GM04504 (cell line): ENCODE data around the gene OVCH1.
"Not testable (repeated sequence)": the region's sequence is repeated elsewhere in the genome, so short reads cannot be mapped to it uniquely, and the experiment has no call there.

ENCODE experiments used
- DNase-seq: peaks from one replicate; pipeline ENCODE4 v3.0.0-alpha.2; 2012; ENCODE audit warnings: low read depth

Gene OVCH1

DNA sequence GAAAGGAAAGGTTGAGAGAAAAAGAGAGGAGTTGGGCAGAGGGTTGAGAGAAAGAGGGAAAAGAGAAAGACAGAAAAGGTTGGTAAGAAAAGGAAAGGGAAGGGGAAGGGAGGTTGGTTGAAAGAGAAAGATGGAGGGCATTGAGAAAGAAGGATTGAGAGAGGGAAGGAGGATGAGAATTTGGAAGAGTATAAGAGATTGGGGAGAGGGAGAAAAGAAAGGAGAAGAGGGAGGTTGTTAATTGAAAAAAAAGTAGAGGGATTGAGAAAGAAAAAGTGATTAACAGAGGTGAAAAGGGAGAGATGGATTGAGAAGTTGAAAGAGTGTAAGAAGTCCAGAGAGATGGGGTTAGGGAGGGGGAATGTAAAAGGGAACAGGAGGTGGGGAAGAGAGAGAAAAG lies 95.0 kb downstream of the OVCH1 start:
- no peak for DNase-seq

DNA sequence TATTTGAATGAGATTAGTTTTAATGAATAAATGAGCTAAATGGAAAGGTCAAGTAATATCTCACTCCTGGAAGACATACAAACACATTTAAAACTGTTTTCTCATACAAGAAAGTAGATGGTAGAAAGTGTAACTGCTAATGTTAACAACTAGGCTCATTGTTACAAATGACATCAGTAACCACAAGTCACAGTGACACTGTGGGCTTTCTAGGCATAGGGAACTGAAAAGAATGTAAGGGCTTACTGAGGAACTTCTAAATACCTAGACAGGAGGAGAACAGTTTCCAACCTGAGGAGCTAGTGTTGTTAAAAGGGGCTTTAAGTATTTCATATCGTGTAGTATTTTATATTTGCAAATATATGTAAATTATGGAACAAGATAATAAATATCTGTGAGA lies 99.0 kb downstream of the OVCH1 start:
- no peak for DNase-seq

GRCh38 chr12:29396774-29397173 lies 100.7 kb downstream of the OVCH1 start:
- DNase-seq, result no peak

- DNase-seq, result no peak
Measured at GRCh38 chr12:29395356-29395755, 102.1 kb downstream of the OVCH1 start.

DNA sequence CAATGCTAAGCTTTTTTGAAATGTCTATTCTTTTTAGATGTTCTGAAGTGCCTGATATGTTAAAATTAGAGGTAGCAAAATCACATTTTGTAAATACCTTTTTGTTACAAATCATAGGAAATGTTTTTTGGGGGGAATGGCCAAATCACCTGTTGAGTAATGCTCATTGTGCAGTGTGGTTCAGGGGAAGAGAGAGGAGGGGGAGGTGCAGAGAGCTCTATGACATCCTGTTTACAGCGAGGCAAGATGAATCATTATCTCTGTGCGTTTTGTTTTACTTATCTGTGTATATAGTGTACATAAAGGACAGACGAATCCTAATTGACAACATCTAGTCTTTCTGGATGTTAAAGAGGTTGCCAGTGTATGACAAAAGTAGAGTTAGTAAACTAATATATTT lies 107.1 kb downstream of the OVCH1 start:
- DNase-seq, result not testable (repeated sequence)

DNA sequence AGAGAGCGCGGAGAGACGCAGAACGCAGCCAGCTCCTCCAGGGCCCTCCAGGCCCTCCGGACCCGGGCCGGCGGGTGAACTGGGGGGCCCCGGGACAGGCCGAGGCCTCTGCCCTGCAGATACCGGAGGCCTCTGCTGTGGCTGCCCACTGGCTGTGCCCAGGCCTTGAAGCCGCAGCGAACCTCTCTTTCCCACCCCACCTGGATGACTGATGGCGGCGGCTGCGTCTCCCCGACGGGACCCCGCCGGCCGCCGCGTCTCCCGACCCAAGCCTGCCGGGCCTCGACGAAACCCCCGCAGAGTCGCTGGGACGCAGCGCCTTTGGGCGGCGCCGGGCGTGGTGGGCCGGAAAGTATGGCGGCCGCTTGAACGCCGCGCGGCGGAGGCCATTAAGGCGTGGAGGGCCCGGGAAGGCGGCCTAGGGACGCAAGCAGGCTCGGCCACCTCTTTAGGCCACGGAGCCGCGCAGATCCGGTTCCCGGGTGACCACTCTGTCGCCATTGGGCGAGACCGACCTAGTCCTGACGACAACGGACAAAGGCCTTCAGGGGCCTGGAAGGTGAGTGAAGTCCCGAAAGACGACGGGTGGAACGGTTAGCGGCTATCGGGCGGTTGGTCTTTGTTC lies 108.1 kb downstream of the OVCH1 start:
- no peak for DNase-seq

DNA sequence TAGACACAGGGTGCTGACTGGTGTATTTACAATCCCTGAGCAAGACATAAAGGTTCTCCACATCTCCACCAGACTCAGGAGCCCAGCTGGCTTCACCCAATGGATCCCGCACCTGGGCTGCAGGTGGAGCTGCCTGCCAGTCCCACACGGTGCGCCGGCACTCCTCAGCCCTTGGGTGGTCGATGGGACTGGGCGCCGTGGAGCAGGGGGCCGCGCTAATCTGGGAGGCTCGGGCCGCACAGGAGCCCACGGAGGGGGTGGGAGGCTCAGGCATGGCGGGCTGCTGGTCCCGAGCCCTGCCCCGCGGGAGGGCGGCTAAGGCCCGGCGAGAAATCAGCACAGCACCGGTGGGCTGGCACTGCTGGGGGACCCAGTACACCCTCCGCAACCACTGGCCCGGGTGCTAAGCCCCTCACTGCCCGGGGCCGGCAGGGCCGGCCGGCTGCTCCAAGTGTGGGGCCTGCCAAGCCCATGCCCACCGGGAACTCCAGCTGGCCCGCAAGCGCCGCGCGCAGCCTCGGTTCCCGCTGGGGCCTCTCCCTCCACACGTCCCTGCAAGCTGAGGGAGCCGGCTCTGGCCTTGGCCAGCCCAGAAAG lies 111.3 kb downstream of the OVCH1 start:
- DNase-seq, result not testable (repeated sequence)

- not testable (repeated sequence) for DNase-seq
Measured at GRCh38 chr12:29385194-29385593, 112.3 kb downstream of the OVCH1 start.

- DNase-seq, result no peak
Measured at GRCh38 chr12:29382251-29382650, 115.2 kb downstream of the OVCH1 start.

DNA sequence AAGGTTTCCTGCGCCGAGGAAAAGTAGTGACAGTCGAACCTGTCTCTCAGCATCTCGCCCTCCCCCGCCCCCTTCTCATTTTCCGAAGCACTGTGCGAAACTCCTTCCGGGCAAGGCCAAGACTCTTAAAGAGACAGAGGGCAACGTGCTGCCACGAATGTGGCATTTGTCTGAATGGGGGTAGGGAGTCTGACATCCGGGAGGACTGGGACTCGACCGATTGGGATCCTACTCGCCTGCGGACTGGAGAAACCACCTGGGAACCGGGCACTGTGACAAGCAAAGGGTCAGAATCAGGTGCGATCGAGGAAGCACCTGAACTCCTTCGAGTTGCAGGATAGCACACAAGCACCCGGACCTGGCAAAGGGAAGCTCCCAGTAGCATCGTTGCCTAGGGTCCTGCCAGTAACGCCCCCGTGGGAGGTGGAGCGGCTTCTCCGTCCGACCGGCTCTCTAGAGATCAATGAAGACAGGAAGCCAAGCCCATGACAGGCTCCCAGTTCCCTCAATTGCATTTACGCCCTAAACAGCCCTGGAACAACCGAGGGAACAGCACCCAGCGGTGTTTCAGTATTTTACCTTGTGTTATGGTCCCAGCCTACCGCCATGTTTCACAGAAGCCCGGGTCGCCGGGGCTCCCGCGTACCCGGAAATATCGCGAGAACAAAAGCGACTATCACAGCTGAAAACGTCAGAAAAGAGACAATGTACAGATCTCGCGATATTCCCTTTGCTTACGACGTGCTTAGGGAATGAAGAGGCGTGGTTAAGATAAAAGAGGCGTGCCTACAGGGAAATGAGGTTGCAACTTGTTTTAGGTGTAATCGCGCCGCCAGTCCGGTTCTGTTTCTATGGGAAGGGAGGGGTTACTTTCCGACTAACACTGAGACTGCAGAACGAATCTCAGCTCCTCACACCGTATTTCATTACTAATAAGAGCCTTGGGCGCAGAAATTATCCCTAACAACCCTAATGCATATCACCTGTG lies 116.7 kb downstream of the OVCH1 start, which contains the start of gene ERGIC2:
Gene ERGIC2, minus strand, starts transcription at position 637 of the 988 bp plus-strand sequence. CDS start 9,539 bp downstream, outside the sequence.
- peak; percentile 96 for DNase-seq
